IgD-negative memory B cell (primary cell): ENCODE measurements around the gene BPTF. TPM values are rescaled to one million over a fixed set of nuclear protein-coding genes. Genes with fewer than 3 reads are reported as not detected.
A peak's percentile ranks its signal among the peaks of the same experiment; 100 is the strongest.
"Not testable (repeated sequence)": the region's sequence is repeated elsewhere in the genome, so short reads cannot be mapped to it uniquely, and the experiment has no call there.

ENCODE experiments used
- H3K27ac Mint-ChIP-seq, 3 donors: one replicate each; pipeline ENCODE4 v1.8.0; 2020 to 2022; ENCODE audit warnings: mild to moderate bottlenecking in 3 of 3, mixed read lengths in 3 of 3, moderate library complexity in 1 of 3
- H3K27me3 Mint-ChIP-seq: one replicate; pipeline ENCODE4 v1.8.0; 2021; ENCODE audit warnings: mixed read lengths
- H3K36me3 Mint-ChIP-seq: one replicate; pipeline ENCODE4 v1.8.0; 2020; ENCODE audit warnings: mild to moderate bottlenecking, mixed read lengths
- H3K4me1 Mint-ChIP-seq, 3 donors: one replicate each; pipeline ENCODE4 v1.8.0; 2020 to 2022; ENCODE audit warnings: mixed read lengths in 3 of 3, mild to moderate bottlenecking in 1 of 3
- H3K4me3 Mint-ChIP-seq, 4 donors: one replicate each; pipeline ENCODE4 v1.8.0; 2020 to 2022; ENCODE audit warnings: mild to moderate bottlenecking in 4 of 4, mixed read lengths in 4 of 4, moderate library complexity in 3 of 4
- H3K9me3 Mint-ChIP-seq, 3 donors: one replicate each; pipeline ENCODE4 v1.8.0; 2020 to 2021; ENCODE audit warnings: mixed read lengths in 3 of 3, mild to moderate bottlenecking in 1 of 3
- polyA plus RNA-seq: library from polyadenylated mRNA; unstranded; fragments of 300-500 nt; fragmentation: Illumina TruSeq; gene quantifications from one replicate; pipeline ENCODE4 v1.2.3, GENCODE V29; 2021

Gene BPTF
- polyA plus RNA-seq, 1 donor from 2014 or later, result 21.6 TPM

DNA sequence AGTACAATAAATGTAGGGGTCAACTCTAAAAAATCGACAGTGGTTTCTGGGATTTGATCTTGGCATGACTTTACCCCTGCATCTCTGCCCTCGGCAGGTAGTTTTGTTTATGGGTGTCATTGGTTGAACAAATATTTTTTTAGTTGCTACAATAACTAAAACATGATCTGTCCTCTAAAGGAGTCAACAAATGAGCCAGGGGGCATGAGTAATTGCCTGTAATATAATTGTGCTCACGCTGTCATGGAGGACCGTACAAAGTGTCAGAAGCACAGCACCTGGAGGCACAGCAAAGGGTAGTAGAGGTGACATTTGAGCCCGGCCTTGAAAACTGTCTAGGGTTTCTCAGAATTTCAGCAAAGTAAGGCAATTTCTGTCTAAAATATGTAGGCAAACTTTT lies 22.9 kb downstream of the BPTF start:
- not testable (repeated sequence) for H3K36me3 Mint-ChIP-seq, H3K27me3 Mint-ChIP-seq, H3K27ac Mint-ChIP-seq, H3K9me3 Mint-ChIP-seq, H3K4me3 Mint-ChIP-seq
- peaks cover 8 to 25% (median 22%) of the 10 kb centered on the region in 3 donors for H3K4me1 Mint-ChIP-seq

DNA sequence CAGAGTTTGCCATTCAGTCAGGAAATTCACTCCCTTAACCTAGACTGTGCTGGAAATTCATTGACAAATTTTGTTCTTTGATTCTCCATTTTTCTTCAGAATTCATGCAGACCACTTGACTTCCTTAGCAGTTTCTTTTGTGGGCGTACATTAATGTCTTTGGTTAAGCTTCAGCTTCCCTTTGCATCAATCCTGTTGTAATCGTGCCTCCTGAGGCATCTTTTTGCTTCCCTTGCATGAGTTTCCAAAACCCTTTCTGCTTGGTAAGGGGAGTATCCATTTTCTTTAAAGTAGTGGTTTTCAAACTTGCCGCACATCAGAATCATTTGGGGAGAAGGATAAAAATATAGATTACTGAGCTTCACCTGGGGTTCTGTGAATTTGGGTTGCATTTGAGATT lies 23.5 kb downstream of the BPTF start:
- H3K4me1 Mint-ChIP-seq, result peaks cover 10 to 25% (median 23%) of the 10 kb centered on the region in 3 donors
- H3K27ac Mint-ChIP-seq, H3K36me3 Mint-ChIP-seq, H3K9me3 Mint-ChIP-seq, H3K4me3 Mint-ChIP-seq, H3K27me3 Mint-ChIP-seq: not testable (repeated sequence)

DNA sequence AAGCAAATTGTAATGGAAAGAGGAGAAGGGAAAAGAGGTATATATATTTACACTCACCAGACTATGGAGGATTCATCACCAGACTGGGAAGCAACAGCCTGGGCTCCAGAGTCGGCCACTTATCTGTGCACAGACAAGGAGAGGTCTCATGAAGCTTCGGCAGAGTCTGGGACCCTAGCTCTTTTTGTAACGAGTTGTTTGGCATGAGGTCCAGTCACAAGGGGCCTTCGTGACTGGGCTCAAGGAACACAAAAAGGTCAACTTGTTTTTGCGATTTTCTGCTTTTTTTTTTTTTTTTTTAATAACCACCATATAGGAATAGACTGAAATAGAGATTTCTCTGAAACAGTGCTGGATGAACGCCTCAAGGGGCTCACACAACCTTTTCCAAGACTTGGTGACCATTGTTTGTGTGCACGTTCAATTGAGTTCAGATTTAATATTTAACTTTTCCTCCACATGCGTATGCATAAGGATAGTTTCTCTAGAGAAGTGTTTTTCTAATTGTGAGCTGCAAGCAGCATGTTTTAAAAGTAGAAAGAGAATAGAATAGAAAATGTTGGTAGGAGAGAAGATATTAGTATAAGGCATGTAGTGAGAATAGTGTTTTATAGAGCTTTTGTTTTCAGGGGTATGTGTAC lies 25.8 kb downstream of the BPTF start:
- Mint-ChIP-seq H3K4me3 (no peak overlapping the region), H3K27me3 (no peaks in the 10 kb centered on the region), H3K4me1 (peaks cover 18 to 39% (median 36%) of the 10 kb centered on the region in 3 donors), H3K27ac (peak overlapping the region in 1 of 3 donors; percentile 72), H3K36me3 (peaks cover 4% of the 10 kb centered on the region), H3K9me3 (no peaks in the 10 kb centered on the region)

DNA sequence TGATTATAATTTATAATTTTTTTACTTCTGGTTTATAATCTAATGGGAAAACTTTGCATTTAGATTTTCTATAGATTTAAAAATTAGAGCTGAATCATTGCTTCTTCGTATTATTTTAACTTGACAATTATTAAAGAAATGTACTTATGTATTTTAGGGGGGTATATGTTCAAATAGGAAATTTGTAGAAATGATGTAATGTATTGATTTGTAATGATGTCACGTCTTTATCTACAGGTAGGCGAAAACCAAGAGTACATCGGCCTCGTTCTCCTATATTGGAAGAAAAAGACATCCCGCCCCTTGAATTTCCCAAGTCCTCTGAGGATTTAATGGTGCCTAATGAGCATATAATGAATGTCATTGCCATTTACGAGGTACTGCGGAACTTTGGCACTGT lies 28.4 kb downstream of the BPTF start:
- Mint-ChIP-seq H3K36me3 (peaks cover 3% of the 10 kb centered on the region), H3K27me3 (no peaks in the 10 kb centered on the region), H3K4me3 (no peak overlapping the region), H3K4me1 (peaks cover 28 to 44% (median 34%) of the 10 kb centered on the region in 3 donors), H3K9me3 (no peaks in the 10 kb centered on the region), H3K27ac (peak overlapping the region in 1 of 3 donors; percentile 31)

DNA sequence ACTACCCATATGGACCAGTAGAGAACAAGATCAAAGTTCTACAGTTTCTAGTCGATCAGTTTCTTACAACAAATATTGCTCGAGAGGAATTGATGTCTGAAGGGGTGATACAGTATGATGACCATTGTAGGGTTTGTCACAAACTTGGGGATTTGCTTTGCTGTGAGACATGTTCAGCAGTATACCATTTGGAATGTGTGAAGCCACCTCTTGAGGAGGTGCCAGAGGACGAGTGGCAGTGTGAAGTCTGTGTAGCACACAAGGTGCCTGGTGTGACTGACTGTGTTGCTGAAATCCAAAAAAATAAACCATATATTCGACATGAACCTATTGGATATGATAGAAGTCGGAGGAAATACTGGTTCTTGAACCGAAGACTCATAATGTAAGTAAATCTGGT lies 29.1 kb downstream of the BPTF start:
- Mint-ChIP-seq H3K4me3 (peak overlapping the region in 3 of 4 donors; percentile 1 to 58 (median 31)), H3K9me3 (no peaks in the 10 kb centered on the region), H3K36me3 (no peaks in the 10 kb centered on the region), H3K4me1 (peaks cover 28 to 48% (median 29%) of the 10 kb centered on the region in 3 donors), H3K27ac (peak overlapping the region in 2 of 3 donors; percentile 45 to 69), H3K27me3 (no peaks in the 10 kb centered on the region)

DNA sequence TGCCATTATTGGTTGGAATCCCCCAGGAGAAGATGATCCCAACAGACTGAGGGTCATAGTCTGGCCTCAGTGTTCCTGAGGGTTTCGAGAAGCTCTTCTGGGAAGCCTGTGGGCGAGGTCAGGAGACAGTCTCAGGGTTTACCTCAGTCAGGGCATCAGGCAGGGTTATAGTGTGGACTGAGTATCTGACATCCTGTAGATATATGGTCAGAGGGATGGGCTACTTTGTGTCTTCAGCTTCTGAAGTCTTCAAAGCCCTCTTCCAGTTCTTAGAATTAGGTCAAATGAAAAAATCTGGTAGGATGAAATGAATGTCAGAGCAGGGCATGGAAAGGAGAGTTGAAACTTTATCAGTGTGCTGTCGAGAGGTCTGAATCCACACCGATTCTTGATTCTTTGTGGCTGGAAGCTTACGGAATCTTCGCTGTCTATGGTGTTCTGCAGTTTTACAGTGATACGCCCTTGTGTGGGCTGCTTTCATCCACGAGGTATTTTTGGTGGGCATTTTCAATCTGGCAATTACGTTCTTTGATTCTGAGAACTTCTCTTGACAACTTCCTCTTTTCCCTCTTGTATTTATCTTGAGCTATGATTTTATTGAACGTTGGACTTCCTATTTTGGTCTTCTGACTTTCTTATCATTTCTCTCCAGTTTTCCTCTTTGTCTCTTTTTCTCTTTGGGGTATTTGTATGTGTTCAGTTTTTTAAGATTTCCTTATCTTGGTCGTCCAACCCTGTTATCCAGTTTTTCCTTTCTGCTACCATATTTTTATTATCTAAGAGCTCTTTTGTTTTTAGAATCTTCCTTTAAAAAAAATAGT lies 30.4 kb downstream of the BPTF start:
- Mint-ChIP-seq H3K4me1 (peaks cover 33 to 53% (median 33%) of the 10 kb centered on the region in 3 donors), H3K36me3 (no peaks in the 10 kb centered on the region), H3K4me3 (peak overlapping the region; percentile 8 to 88 (median 76)), H3K9me3 (no peaks in the 10 kb centered on the region), H3K27ac (peak overlapping the region; percentile 7 to 80 (median 45)), H3K27me3 (no peaks in the 10 kb centered on the region)

DNA sequence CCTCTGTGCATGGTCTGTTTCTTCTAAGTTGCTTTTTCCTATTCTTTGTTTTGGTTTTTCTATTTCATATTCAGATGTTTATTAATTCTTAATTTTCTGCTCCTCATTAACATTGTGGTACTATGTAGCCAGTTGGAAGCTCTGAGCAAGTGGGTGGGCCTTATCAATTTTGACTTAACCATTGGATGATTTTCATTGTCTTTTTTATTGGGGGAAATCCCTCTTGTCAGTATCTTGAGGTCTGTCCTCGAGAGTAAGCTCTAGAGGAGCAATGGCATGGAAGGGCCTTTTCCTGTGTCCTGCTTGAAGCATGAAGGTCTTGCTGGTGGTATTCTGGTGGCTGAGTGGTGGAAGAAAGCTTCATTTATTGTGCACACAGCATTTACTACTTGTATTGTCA lies 31.1 kb downstream of the BPTF start:
- not testable (repeated sequence) for H3K27me3 Mint-ChIP-seq, H3K9me3 Mint-ChIP-seq, H3K36me3 Mint-ChIP-seq
- Mint-ChIP-seq H3K4me1 (peaks cover 38 to 52% (median 39%) of the 10 kb centered on the region in 3 donors), H3K4me3 (peak overlapping the region in 2 of 4 donors; percentile 87 to 88), H3K27ac (peak overlapping the region in 2 of 3 donors; percentile 7 to 45)

DNA sequence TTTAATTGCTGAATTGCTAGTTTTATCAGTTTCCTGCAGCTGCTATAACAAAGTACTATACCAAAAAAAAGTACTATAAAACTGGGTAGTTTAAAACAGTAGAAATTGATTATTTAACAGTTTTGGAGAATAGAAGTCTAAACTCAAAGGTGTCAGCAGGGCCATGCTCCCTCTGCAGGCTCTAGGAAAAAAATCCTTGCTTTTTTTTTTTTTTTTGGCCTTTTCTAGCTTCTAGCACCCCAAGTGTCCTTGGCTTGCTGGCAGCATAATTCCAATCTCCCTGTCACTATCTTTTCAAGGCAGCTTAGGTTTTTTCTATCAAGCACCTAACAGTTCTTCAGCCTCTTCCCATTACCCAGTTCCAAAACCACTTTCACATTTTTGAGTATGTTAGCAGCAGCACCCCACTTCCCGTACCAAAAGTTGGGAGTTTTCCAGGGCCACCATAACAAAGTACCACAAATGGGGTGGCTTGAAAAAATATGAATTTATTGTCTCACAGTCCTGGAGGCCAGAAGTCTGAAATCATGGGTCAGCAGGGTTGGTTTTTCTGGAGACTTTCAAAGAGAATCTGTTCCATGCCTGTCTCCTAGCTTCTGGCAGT lies 37.4 kb downstream of the BPTF start:
- H3K36me3 Mint-ChIP-seq, result peaks cover 4% of the 10 kb centered on the region
- peak overlapping the region in 1 of 4 donors; percentile 52 for H3K4me3 Mint-ChIP-seq
- peaks cover 35 to 40% (median 37%) of the 10 kb centered on the region in 3 donors for H3K4me1 Mint-ChIP-seq
- H3K9me3 Mint-ChIP-seq, result no peaks in the 10 kb centered on the region
- H3K27ac Mint-ChIP-seq, result no peak overlapping the region
- no peaks in the 10 kb centered on the region for H3K27me3 Mint-ChIP-seq

DNA sequence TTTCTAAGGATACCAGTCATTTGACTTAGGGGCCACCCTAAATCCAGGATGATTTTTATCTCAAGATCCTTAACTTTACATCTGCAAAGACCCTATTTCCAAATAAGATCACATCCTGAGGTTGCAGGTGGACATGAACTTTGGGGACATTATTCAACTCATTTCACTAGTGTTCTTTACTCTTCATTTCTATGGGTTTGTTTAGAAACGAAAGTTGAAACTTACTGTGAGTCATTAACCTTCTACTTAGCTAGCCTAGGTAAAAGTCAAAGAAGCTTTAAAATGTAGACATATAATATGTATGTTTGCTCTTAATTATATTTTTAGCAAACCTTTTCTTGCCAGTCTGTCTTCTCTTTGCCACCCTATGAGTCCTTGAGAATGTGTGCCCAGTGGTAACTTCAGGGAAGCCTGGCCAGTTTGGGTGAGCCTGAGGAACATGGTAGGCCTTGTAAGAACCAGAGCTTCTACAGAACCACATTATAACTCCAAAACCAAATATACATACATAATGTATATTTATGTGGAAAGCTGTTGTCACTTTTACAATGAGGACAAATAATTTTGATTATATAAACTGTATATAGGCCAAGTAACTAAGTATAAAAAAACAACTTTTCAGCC lies 38.4 kb downstream of the BPTF start:
- Mint-ChIP-seq H3K9me3 (no peaks in the 10 kb centered on the region), H3K27ac (peak overlapping the region in 1 of 3 donors; percentile 64), H3K4me1 (peaks cover 31 to 35% (median 34%) of the 10 kb centered on the region in 3 donors), H3K36me3 (peaks cover 4% of the 10 kb centered on the region), H3K4me3 (no peak overlapping the region), H3K27me3 (no peaks in the 10 kb centered on the region)

DNA sequence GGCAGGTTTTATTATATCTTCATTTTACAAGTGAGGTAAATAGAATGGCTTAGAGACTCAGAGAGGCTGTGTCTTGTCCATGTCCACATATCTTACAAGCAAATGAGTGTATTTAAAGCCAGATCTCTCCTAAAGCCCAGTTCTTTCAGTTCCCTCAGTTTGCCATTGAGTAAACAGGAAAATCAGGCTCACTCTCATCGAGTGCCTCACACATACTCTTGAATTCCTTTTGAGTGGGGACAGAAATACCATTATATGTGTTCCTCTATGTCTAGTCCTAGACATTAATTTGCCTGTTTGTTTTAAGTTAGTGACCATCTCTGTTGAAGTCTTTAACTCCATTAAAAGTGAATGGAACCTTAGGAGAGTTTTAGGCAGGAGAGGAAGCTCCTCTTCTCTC lies 40.1 kb downstream of the BPTF start:
- Mint-ChIP-seq H3K27ac (no peak overlapping the region), H3K36me3 (peaks cover 4% of the 10 kb centered on the region), H3K27me3 (no peaks in the 10 kb centered on the region), H3K4me3 (no peak overlapping the region), H3K9me3 (no peaks in the 10 kb centered on the region), H3K4me1 (peaks cover 24 to 30% (median 30%) of the 10 kb centered on the region in 3 donors)

DNA sequence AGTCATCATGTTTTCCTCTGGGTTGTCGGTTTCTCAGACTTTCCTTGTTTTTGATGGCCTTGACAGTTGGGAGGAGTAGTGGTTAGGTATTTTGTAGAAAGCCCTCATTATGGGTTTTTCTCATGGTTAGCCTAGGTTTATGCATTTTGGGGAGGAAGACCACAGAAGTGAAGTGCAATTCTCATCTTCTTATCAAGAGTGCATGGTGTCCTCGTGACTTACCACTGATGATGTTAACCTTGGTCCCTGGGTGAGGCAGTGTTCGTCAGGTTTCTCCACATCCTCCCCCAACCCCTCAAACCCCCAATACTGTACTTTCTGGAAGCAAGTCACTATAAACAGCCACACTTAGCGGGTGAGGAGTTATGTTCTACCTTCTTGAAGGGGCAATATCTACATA lies 42.3 kb downstream of the BPTF start:
- Mint-ChIP-seq H3K27ac (no peak overlapping the region), H3K36me3 (no peaks in the 10 kb centered on the region), H3K4me3 (no peak overlapping the region), H3K4me1 (peaks cover 14 to 23% (median 17%) of the 10 kb centered on the region in 3 donors), H3K27me3 (no peaks in the 10 kb centered on the region), H3K9me3 (no peaks in the 10 kb centered on the region)

DNA sequence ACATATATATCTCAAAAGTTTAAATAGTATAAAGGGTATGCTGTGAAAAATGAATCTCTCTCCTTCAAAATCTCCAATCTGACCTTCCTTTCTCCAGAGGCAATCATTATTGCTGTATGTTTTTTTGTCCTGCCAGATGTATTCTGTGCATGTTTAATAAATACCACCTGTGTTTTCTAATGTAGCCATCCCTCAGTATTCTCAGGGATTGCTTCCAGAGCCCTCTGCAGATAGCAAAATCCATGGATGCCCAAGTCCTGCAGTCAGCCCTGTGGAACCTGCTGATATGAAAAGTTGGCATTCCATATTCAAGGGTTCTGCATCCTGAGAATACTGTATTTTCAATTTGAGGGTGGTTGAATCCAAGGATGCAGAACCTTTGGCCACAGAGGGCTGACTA lies 42.9 kb downstream of the BPTF start:
- no peaks in the 10 kb centered on the region for H3K9me3 Mint-ChIP-seq
- no peaks in the 10 kb centered on the region for H3K36me3 Mint-ChIP-seq
- peaks cover 10 to 17% (median 15%) of the 10 kb centered on the region in 3 donors for H3K4me1 Mint-ChIP-seq
- H3K4me3 Mint-ChIP-seq, result no peak overlapping the region
- H3K27me3 Mint-ChIP-seq, result no peaks in the 10 kb centered on the region
- H3K27ac Mint-ChIP-seq, result no peak overlapping the region

DNA sequence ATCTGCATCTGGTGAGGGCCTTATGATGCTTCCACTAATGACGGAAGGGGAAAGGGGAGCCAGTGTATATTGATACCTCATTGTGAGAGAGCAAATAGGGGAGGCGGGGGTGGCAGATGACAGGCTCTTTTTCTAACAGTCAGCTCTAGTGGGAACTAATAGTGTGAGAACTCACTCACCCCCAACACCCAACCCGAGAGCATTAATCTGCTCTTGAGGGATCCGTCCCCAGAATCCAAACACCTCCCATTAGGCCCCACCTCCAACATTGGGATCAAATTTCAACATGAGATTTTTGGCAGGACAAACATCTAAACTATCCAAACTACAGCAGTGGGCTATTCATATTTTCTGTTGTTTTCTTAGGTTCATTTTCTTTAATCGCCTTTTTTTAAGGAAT lies 54.4 kb downstream of the BPTF start:
- Mint-ChIP-seq H3K4me3 (no peak overlapping the region), H3K36me3 (peaks cover 3% of the 10 kb centered on the region), H3K27me3 (no peaks in the 10 kb centered on the region), H3K9me3 (no peaks in the 10 kb centered on the region), H3K4me1 (peaks cover 1 to 9% (median 2%) of the 10 kb centered on the region in 3 donors), H3K27ac (no peak overlapping the region)

DNA sequence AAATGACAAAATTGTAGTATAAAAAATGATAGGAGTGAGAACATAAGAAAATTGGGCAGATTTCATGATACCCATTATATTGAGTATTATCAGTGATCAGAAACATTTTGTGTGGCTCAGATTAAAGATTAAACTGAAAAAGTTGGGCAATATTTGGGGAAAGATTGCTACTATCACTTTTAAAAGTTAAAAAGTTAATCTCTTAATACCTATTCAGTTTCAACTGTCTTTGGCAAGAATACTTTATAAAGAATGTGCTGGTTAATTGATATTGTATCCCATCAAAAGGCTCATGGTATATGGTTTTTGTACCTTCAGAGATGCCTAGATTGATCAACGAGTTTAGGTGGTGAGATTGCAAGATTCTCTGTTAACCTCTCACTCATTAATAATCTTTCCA lies 55.8 kb downstream of the BPTF start:
- Mint-ChIP-seq H3K4me1 (peaks cover 1 to 9% (median 2%) of the 10 kb centered on the region in 3 donors), H3K27ac (no peak overlapping the region), H3K27me3 (no peaks in the 10 kb centered on the region), H3K36me3 (peaks cover 3% of the 10 kb centered on the region), H3K4me3 (no peak overlapping the region), H3K9me3 (no peaks in the 10 kb centered on the region)

DNA sequence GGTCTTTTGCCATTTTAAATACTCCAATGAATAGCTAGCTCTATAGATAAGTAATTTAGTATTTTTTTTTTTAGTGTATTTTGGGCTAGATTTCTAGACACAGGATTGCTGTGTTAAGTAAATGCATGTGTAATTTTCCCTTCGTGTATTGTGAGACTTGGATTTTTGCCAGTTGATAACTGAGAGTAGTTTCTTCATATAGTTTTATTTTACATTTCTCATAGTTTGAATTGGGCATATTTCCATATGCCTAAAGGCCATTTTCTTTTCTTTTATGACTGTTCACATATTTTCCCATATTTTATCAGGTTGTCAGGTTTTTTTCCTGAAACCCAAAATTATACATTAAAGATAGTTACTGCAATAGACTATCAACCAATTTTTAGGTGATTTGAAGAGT lies 59.4 kb downstream of the BPTF start:
- H3K4me3 Mint-ChIP-seq, result no peak overlapping the region
- H3K9me3 Mint-ChIP-seq, result no peaks in the 10 kb centered on the region
- peaks cover 2 to 4% (median 3%) of the 10 kb centered on the region in 3 donors for H3K4me1 Mint-ChIP-seq
- peaks cover 2% of the 10 kb centered on the region for H3K36me3 Mint-ChIP-seq
- no peak overlapping the region for H3K27ac Mint-ChIP-seq
- no peaks in the 10 kb centered on the region for H3K27me3 Mint-ChIP-seq
